Activated CD4-positive, alpha-beta memory T cell treated with anti-CD3 and anti-CD28 coated beads for 36 hours (primary cell): ENCODE results near the gene MAP2K5. TPM values are rescaled to one million over a fixed set of nuclear protein-coding genes. Genes with fewer than 3 reads are reported as not detected.
A peak's percentile ranks its signal among the peaks of the same experiment; 100 is the strongest.

Experiments used
- CTCF ChIA-PET: fragments of 350-600 bp; sonication (Branson Sonifier 250); formaldehyde crosslinking; loops from one replicate; lab custom pipeline; 2021; ENCODE audit warnings: antibody characterized with exemption, inconsistent platforms; lab: Charles Lee
- POLR2A ChIA-PET: fragments of 350-600 bp; sonication (Branson Sonifier 250); formaldehyde crosslinking; loops from one replicate; lab custom pipeline; 2021; ENCODE audit warnings: antibody characterized with exemption; lab: Charles Lee
- DNase-seq: peaks from one replicate; pipeline ENCODE4 v3.0.0-alpha.2; 2020
- H3K27ac Mint-ChIP-seq: one replicate; pipeline ENCODE4 v1.8.0; 2021; ENCODE audit warnings: mixed read lengths
- H3K27me3 Mint-ChIP-seq: one replicate; pipeline ENCODE4 v1.8.0; 2021; ENCODE audit warnings: mixed read lengths
- H3K36me3 Mint-ChIP-seq: one replicate; pipeline ENCODE4 v1.8.0; 2021; ENCODE audit warnings: mixed read lengths
- H3K4me1 Mint-ChIP-seq: one replicate; pipeline ENCODE4 v1.8.0; 2021; ENCODE audit warnings: low read depth, mixed read lengths
- H3K4me3 Mint-ChIP-seq: one replicate; pipeline ENCODE4 v1.8.0; 2021; ENCODE audit warnings: mild to moderate bottlenecking, mixed read lengths
- H3K9me3 Mint-ChIP-seq: one replicate; pipeline ENCODE4 v1.8.0; 2021; ENCODE audit warnings: mixed read lengths
- intact Hi-C: fragments of 100-400 bp; cut with micrococcal nuclease; formaldehyde crosslinking; loops from one replicate; pipeline ENCODE4 v1.15.1; 2023
- total RNA-seq, 2 experiments: library from RNA; stranded (reverse); gene quantifications; one replicate each; pipeline ENCODE4 v1.2.3, GENCODE V29; 2021

Gene MAP2K5
- total RNA-seq, 2 experiments from 2014 or later, result 16.5 to 17.4 TPM

- POLR2A ChIA-PET, result no interaction called here
- Mint-ChIP-seq H3K9me3 (no peaks in the 10 kb centered on the region), H3K4me3 (no peak overlapping the region), H3K36me3 (no peaks in the 10 kb centered on the region), H3K27me3 (peaks cover 3% of the 10 kb centered on the region), H3K27ac (no peak overlapping the region), H3K4me1 (peaks cover 10% of the 10 kb centered on the region)
- CTCF ChIA-PET, result no interaction called here
- DNase-seq, result no peak
- intact Hi-C loops, result no loop called here
Observed at GRCh38 chr15:67852418-67852817, 309.9 kb downstream of the MAP2K5 start.

GRCh38 chr15:67853454-67853853, 311.0 kb downstream of the MAP2K5 start:
- POLR2A ChIA-PET, result no interaction called here

GRCh38 chr15:67854358-67854757, 311.9 kb downstream of the MAP2K5 start:
- Mint-ChIP-seq H3K4me3 (no peak overlapping the region), H3K9me3 (no peaks in the 10 kb centered on the region), H3K27ac (no peak overlapping the region), H3K36me3 (no peaks in the 10 kb centered on the region), H3K4me1 (peaks cover 10% of the 10 kb centered on the region), H3K27me3 (peaks cover 3% of the 10 kb centered on the region)
- CTCF ChIA-PET, result interaction anchor here (1.6 kb wide), 1 partner anchor 301 kb away, joined by 3 read pairs; no protein-coding TSS in a partner anchor
- POLR2A ChIA-PET, result no interaction called here
- DNase-seq, result no peak
- intact Hi-C loops, result no loop called here

More at GRCh38 chr15:67853454-67853853, 311.0 kb downstream of the MAP2K5 start:
- intact Hi-C loops, result no loop called here
- Mint-ChIP-seq H3K4me1 (peaks cover 10% of the 10 kb centered on the region), H3K4me3 (no peak overlapping the region), H3K27me3 (peaks cover 3% of the 10 kb centered on the region), H3K27ac (no peak overlapping the region), H3K36me3 (no peaks in the 10 kb centered on the region), H3K9me3 (no peaks in the 10 kb centered on the region)
- no peak for DNase-seq
- CTCF ChIA-PET, result interaction anchor here (0.6 kb wide), 2 partner anchors 13 to 14 kb away, joined by 3 read pairs; partner anchors contain the start of gene RNU6-1

GRCh38 chr15:67855842-67856241, 313.3 kb downstream of the MAP2K5 start:
- intact Hi-C loops, result no loop called here
- ChIA-PET CTCF (interaction anchor here (1.6 kb wide), 1 partner anchor 299 kb away, joined by 3 read pairs; no protein-coding TSS in a partner anchor), POLR2A (no interaction called here)
- Mint-ChIP-seq H3K27me3 (peaks cover 3% of the 10 kb centered on the region), H3K36me3 (no peaks in the 10 kb centered on the region), H3K4me1 (peaks cover 10% of the 10 kb centered on the region), H3K9me3 (no peaks in the 10 kb centered on the region), H3K27ac (peak overlapping the region; percentile 75), H3K4me3 (no peak overlapping the region)
- peak; percentile 63 for DNase-seq

Other genes starting within 250 kb of the MAP2K5 start
- 1 to 10 TPM; 4.1 to 4.3 TPM for gene C15orf61, start 21.6 kb upstream of the MAP2K5 start, total RNA-seq